NOMO-1 (cell line): ENCODE data around the gene PLA2G2E.

ENCODE experiments used
- DNase-seq, 2 experiments: peaks; one replicate each; lab custom pipeline; 2025; ENCODE audit not compliant: unreplicated experiment in 2 of 2; lab: John Stamatoyannopoulos, UW

Gene PLA2G2E

GRCh38 chr1:19923137-19923952 is at the start of gene PLA2G2E:
Gene PLA2G2E, minus strand, starts transcription at chr1:19923617. Its CDS starts 58 bp downstream, at chr1:19923559.
- no peak for DNase-seq

GRCh38 chr1:19971664-19972063 is 48.2 kb upstream of the PLA2G2E start:
- no peak for DNase-seq

GRCh38 chr1:19969898-19970660 is 46.7 kb upstream of the PLA2G2E start:
- DNase-seq: peak; percentile 8 to 11

- DNase-seq: no peak
Observed at GRCh38 chr1:19967808-19968207, 44.4 kb upstream of the PLA2G2E start.

- no peak for DNase-seq
Observed at GRCh38 chr1:19964542-19964941, 41.1 kb upstream of the PLA2G2E start.

- no peak for DNase-seq
Observed at GRCh38 chr1:19963636-19964035, 40.2 kb upstream of the PLA2G2E start.

- no peak for DNase-seq
Observed at GRCh38 chr1:19960591-19960990, 37.2 kb upstream of the PLA2G2E start.

GRCh38 chr1:19957779-19958178 is 34.4 kb upstream of the PLA2G2E start:
- no peak for DNase-seq

- DNase-seq: peak; percentile 84 to 89
Observed at GRCh38 chr1:19955534-19956170, 32.2 kb upstream of the PLA2G2E start.

- no peak for DNase-seq
Observed at GRCh38 chr1:19954059-19954458, 30.6 kb upstream of the PLA2G2E start.

- no peak for DNase-seq
Observed at GRCh38 chr1:19949016-19949415, 25.6 kb upstream of the PLA2G2E start.

GRCh38 chr1:19946971-19947370 is 23.6 kb upstream of the PLA2G2E start:
- no peak for DNase-seq

- no peak for DNase-seq
Observed at GRCh38 chr1:19946331-19946751, 22.9 kb upstream of the PLA2G2E start.

- no peak for DNase-seq
Observed at GRCh38 chr1:19945914-19946313, 22.5 kb upstream of the PLA2G2E start.

GRCh38 chr1:19942657-19943056 is 19.2 kb upstream of the PLA2G2E start:
- DNase-seq: no peak

- DNase-seq: no peak
Observed at GRCh38 chr1:19942088-19942487, 18.7 kb upstream of the PLA2G2E start.

- DNase-seq: no peak
Observed at GRCh38 chr1:19941206-19941568, 17.8 kb upstream of the PLA2G2E start.

- no peak for DNase-seq
Observed at GRCh38 chr1:19940486-19941205, 17.2 kb upstream of the PLA2G2E start.

GRCh38 chr1:19938472-19938871 is 15.1 kb upstream of the PLA2G2E start:
- DNase-seq: no peak

GRCh38 chr1:19936061-19936750 is 12.8 kb upstream of the PLA2G2E start:
- DNase-seq: peak in 1 of 2 experiments; percentile 33
